HG03135 (cell line): ENCODE results near the gene UBXN2A.
"Not testable (repeated sequence)": the region's sequence is repeated elsewhere in the genome, so short reads cannot be mapped to it uniquely, and the experiment has no call there.

Source experiments
- ATAC-seq: cut with Tn5 transposase; IDR thresholded peaks from one replicate; pipeline ENCODE4 v1.9.1; 2021; ENCODE audit warnings: mild to moderate bottlenecking, moderate library complexity; ENCODE audit not compliant: unreplicated experiment

The UBXN2A gene

GRCh38 chr2:24040511-24040910 lies 100.2 kb downstream of the UBXN2A start:
- ATAC-seq, result no peak

- ATAC-seq, result not testable (repeated sequence)
These were observed 102.9 kb downstream of the UBXN2A start for GRCh38 chr2:24043133-24043532.

GRCh38 chr2:24045511-24046508 lies 105.5 kb downstream of the UBXN2A start:
- ATAC-seq, result no peak

GRCh38 chr2:24046599-24046929 lies 106.3 kb downstream of the UBXN2A start:
- ATAC-seq, result no peak

GRCh38 chr2:24046930-24047702 lies 106.9 kb downstream of the UBXN2A start, which contains the start of gene WDCP:
Gene WDCP (minus strand): TSS chr2:24047391. CDS start chr2:24039494, 7,897 bp downstream.
- ATAC-seq, result peak; percentile 99

- peak; percentile 0 for ATAC-seq
These were observed 107.4 kb downstream of the UBXN2A start for GRCh38 chr2:24047703-24048033.

- ATAC-seq, result no peak
These were observed 108.7 kb downstream of the UBXN2A start for GRCh38 chr2:24048769-24049484.

GRCh38 chr2:24049485-24050021 lies 109.3 kb downstream of the UBXN2A start, which contains the start of gene FKBP1B:
Gene FKBP1B (plus strand): TSS chr2:24049741. CDS start chr2:24049850, 109 bp downstream.
- ATAC-seq, result no peak

- no peak for ATAC-seq
These were observed 110.0 kb downstream of the UBXN2A start for GRCh38 chr2:24050041-24050979.

GRCh38 chr2:24051833-24052232 lies 111.6 kb downstream of the UBXN2A start:
- ATAC-seq, result no peak

- no peak for ATAC-seq
These were observed 112.7 kb downstream of the UBXN2A start for GRCh38 chr2:24052951-24053350.
